K562 (cell line): ENCODE data around the gene CFAP141. TPM values are rescaled to one million over a fixed set of nuclear protein-coding genes. Genes with fewer than 3 reads are reported as not detected.

Experiments used
- BRD9 ChIP-seq: fragments of 450-650 bp; IDR thresholded peaks from 2 replicates; pipeline ENCODE4 v1.6.1; 2018; ENCODE audit warnings: low read depth; ENCODE audit not compliant: partially characterized antibody
- BRF1 ChIP-seq: IDR thresholded peaks from 3 replicates; pipeline ENCODE4 v1.6.1; 2011; ENCODE audit warnings: borderline replicate concordance, mild to moderate bottlenecking; ENCODE audit not compliant: insufficient read length; ENCODE audit errors: extremely low read depth
- C11orf30 ChIP-seq: fragments of 450-650 bp; IDR thresholded peaks from 2 replicates; pipeline ENCODE4 v1.6.1; 2016; ENCODE audit warnings: low read depth, mild to moderate bottlenecking
- CEBPZ ChIP-seq: fragments of 150-350 bp; IDR thresholded peaks from 2 replicates; pipeline ENCODE4 v1.6.1; 2014; ENCODE audit warnings: low read depth, mild to moderate bottlenecking, low read length, borderline replicate concordance
- EP300 ChIP-seq: IDR thresholded peaks from 2 replicates; pipeline ENCODE4 v1.6.1; 2012; ENCODE audit warnings: low read length, improper control_type of control experiment
- ILF3 ChIP-seq: fragments of 450-650 bp; IDR thresholded peaks from 2 replicates; pipeline ENCODE4 v1.6.1; 2018; ENCODE audit warnings: antibody characterized with exemption, mild to moderate bottlenecking, moderate library complexity, borderline replicate concordance
- MTA1 ChIP-seq: fragments of 450-650 bp; IDR thresholded peaks from 2 replicates; pipeline ENCODE4 v1.6.1; 2017; ENCODE audit warnings: borderline replicate concordance
- NFE2 ChIP-seq: IDR thresholded peaks from 2 replicates; pipeline ENCODE4 v1.6.1; 2014; ENCODE audit warnings: antibody characterized with exemption, low read depth
- NFE2L1 ChIP-seq: fragments of 450-650 bp; IDR thresholded peaks from 2 replicates; pipeline ENCODE4 v1.6.1; 2016; ENCODE audit warnings: missing genetic modification characterization, low read depth, mild to moderate bottlenecking, missing compliant biosample characterization, moderate library complexity, borderline replicate concordance
- NR2C1 ChIP-seq, 2 experiments: fragments of 450-650 bp; IDR thresholded peaks; 2 replicates each; pipeline ENCODE4 v1.6.1; 2017; ENCODE audit warnings: mild to moderate bottlenecking in 2 of 2, antibody characterized with exemption in 1 of 2, inconsistent platforms in 1 of 2, missing compliant biosample characterization in 1 of 2, missing genetic modification characterization in 1 of 2
- PML ChIP-seq: IDR thresholded peaks from 2 replicates; pipeline ENCODE4 v1.6.1; 2012; ENCODE audit warnings: low read length, inconsistent platforms
- TAF9B ChIP-seq: fragments of 450-650 bp; IDR thresholded peaks from 2 replicates; pipeline ENCODE4 v1.6.1; 2018; ENCODE audit warnings: mild to moderate bottlenecking; ENCODE audit not compliant: partially characterized antibody
- TAL1 ChIP-seq: fragments of 450-650 bp; IDR thresholded peaks from 2 replicates; pipeline ENCODE4 v1.6.1; 2016; ENCODE audit warnings: mild to moderate bottlenecking
- ZBTB5 ChIP-seq: fragments of 450-650 bp; IDR thresholded peaks from 2 replicates; pipeline ENCODE4 v1.6.1; 2017; ENCODE audit warnings: antibody characterized with exemption
- ZMIZ1 ChIP-seq, 2 experiments: fragments of 150-350 bp in 1 of 2; IDR thresholded peaks; 2 replicates each; pipeline ENCODE4 v1.6.1; 2012 to 2016; ENCODE audit warnings: low read depth in 2 of 2, low read length in 2 of 2, mild to moderate bottlenecking in 1 of 2, moderate library complexity in 1 of 2
- ZNF277 ChIP-seq: fragments of 250-450 bp; sonication (Bioruptor Pico); IDR thresholded peaks from 2 replicates; pipeline ENCODE4 v1.8.0; 2022; ENCODE audit warnings: inconsistent platforms, mild to moderate bottlenecking, moderate library complexity, borderline replicate concordance
- ZNF584 ChIP-seq: fragments of 200-800 bp; sonication (Bioruptor generic); IDR thresholded peaks from 2 replicates; pipeline ENCODE4 v1.6.1; 2016; ENCODE audit warnings: low read depth, mild to moderate bottlenecking, missing genetic modification characterization, missing compliant biosample characterization
- polyA plus RNA-seq, 8 experiments: library from polyadenylated mRNA; depleted of rRNA in 4 of 8; stranded (reverse) in 5 of 8; unstranded in 3 of 8; fragments of >200 nt; fragmentation: Nextera tagmentation in 2 of 8; fragmentation: Illumina TruSeq in 1 of 8; extraction: Ambion mirVana in 2 of 8; extraction: Trizol in 1 of 8; gene quantifications; 2 replicates each; pipeline versions ENCODE4 v1.2.1 to v1.2.3, GENCODE V29; 2011 to 2014; ENCODE audit warnings: inconsistent platforms in 1 of 8, missing spikeins in 1 of 8
- total RNA-seq, 7 experiments: library from RNA; depleted of rRNA in 6 of 7; stranded (reverse); fragments of >200 nt in 6 of 7; fragmentation: Illumina TruSeq in 2 of 7; extraction: Trizol in 2 of 7; gene quantifications; 2 replicates each; pipeline versions ENCODE4 v1.2.1 to v1.2.3, GENCODE V29; 2011 to 2021; ENCODE audit warnings: low replicate concordance in 1 of 7

CFAP141 gene
- total and polyA plus RNA-seq, 9 of the 15 experiments (the other 6 are each of a cell fraction or from before 2014, with no cell fraction given) = not detected

GRCh38 chr1:154186852-154187501 is 19.2 kb downstream of the CFAP141 start (continued):
- TF ChIP-seq MTA1 (peak; percentile 82; the same call in 1 of the 2 replicates), BRD9 (peak; percentile 51), ZNF584 (CRISPR knock-in tag) (no peak), TAF9B (peak; percentile 6), EP300 (peak; percentile 82), PML (peak; percentile 68; the same call in 1 of the 2 replicates), NR2C1 (IDR thresholded peaks at IDR 0.05) (peak; percentile 83), NR2C1 (tag; IDR thresholded peaks at IDR 0.05) (peak; percentile 74), ZBTB5 (no peak), BRF1 (no peak), ILF3 (no peak), NFE2L1 (no peak), CEBPZ (no peak), ZMIZ1 (IDR thresholded peaks at IDR 0.05; ENCODE audit: low read depth in 2 of 2, low read length in 2 of 2) (no peak), ZNF277 (CRISPR knock-in tag) (no peak), TAL1 (peak; percentile 79), NFE2 (peak; percentile 55), C11orf30 (peak; percentile 43; the same call in 1 of the 2 replicates)
